ENCODE results near the gene MTMR3. TPM values are rescaled to one million over a fixed set of nuclear protein-coding genes. Genes with fewer than 3 reads are reported as not detected.

Gene MTMR3
- total and polyA plus RNA-seq, 2 experiments from 2014 or later, result 12.6 to 22.2 TPM

- H3K4me1 ChIP-seq (ENCODE audit: insufficient read depth), result peaks cover 34% of the 10 kb centered on the region
- TF ChIP-seq EZH2phosphoT487 (IDR thresholded peaks at IDR 0.05; ENCODE audit: insufficient read depth, low read depth), result no peak
- no peak for TF ChIP-seq EZH2 (IDR thresholded peaks at IDR 0.05; ENCODE audit: insufficient read depth, poor library complexity, severe bottlenecking)
- no peak overlapping the region for H2AFZ ChIP-seq
- no peaks in the 10 kb centered on the region for H3K9me2 ChIP-seq (ENCODE audit: insufficient read depth)
- H3K9me3 ChIP-seq (ENCODE audit: low read depth), result no peaks in the 10 kb centered on the region
- no peaks in the 10 kb centered on the region for H3K36me3 ChIP-seq (ENCODE audit: low read depth)
- H3K4me2 ChIP-seq (ENCODE audit: unreplicated experiment), result no peak overlapping the region
- no peaks in the 10 kb centered on the region for H3K79me2 ChIP-seq (ENCODE audit: insufficient read depth)
- DNase-seq, result no peak
- no peak overlapping the region for H3K9ac ChIP-seq
- H3F3A ChIP-seq (ENCODE audit: insufficient read depth), result peaks cover 39% of the 10 kb centered on the region
- in situ Hi-C loops (cut with MboI), result no loop called here
- H3K27me3 ChIP-seq (replicated peaks; ENCODE audit: insufficient read depth), result no peaks in the 10 kb centered on the region
- no peaks in the 10 kb centered on the region for H4K20me1 ChIP-seq (ENCODE audit: insufficient read depth)
- H3K27ac ChIP-seq, result no peak overlapping the region
- 94 to 98% methylated on average over 2 of the region's 2 CpGs for WGBS, 2 experiments (ENCODE audit: low coverage in 1 of 2, low lambda C conversion rate in 2 of 2, missing lambda C conversion rate in 2 of 2)
- H3K4me3 ChIP-seq, result no peak overlapping the region
Observed at GRCh38 chr22:30041881-30042280, 158.9 kb downstream of the MTMR3 start.

- Histone ChIP-seq H2AFZ (no peak overlapping the region), H4K20me1 (ENCODE audit: insufficient read depth) (no peaks in the 10 kb centered on the region), H3K9ac (no peak overlapping the region), H3K36me3 (ENCODE audit: low read depth) (no peaks in the 10 kb centered on the region), H3K4me2 (ENCODE audit: unreplicated experiment) (no peak overlapping the region), H3K27ac (no peak overlapping the region), H3K9me2 (ENCODE audit: insufficient read depth) (no peaks in the 10 kb centered on the region), H3K9me3 (ENCODE audit: low read depth) (no peaks in the 10 kb centered on the region), H3K4me1 (ENCODE audit: insufficient read depth) (peaks cover 26% of the 10 kb centered on the region), H3K27me3 (replicated peaks; ENCODE audit: insufficient read depth) (no peaks in the 10 kb centered on the region), H3K79me2 (ENCODE audit: insufficient read depth) (no peaks in the 10 kb centered on the region), H3F3A (ENCODE audit: insufficient read depth) (peaks cover 27% of the 10 kb centered on the region), H3K4me3 (no peak overlapping the region)
- TF ChIP-seq EZH2 (IDR thresholded peaks at IDR 0.05; ENCODE audit: insufficient read depth, poor library complexity, severe bottlenecking), result no peak
- TF ChIP-seq EZH2phosphoT487 (IDR thresholded peaks at IDR 0.05; ENCODE audit: insufficient read depth, low read depth), result no peak
- in situ Hi-C loops (cut with MboI), result no loop called here
- WGBS, 2 experiments (ENCODE audit: low coverage in 1 of 2, low lambda C conversion rate in 2 of 2, missing lambda C conversion rate in 2 of 2), result 29 to 36% methylated on average over 4 of the region's 4 CpGs
- DNase-seq, result no peak
Observed at GRCh38 chr22:30043161-30043560, 160.2 kb downstream of the MTMR3 start.

GRCh38 chr22:30044369-30044768 is 161.4 kb downstream of the MTMR3 start:
- no peak overlapping the region for H2AFZ ChIP-seq
- peak; percentile 96 for DNase-seq
- H4K20me1 ChIP-seq (ENCODE audit: insufficient read depth), result no peaks in the 10 kb centered on the region
- 2% methylated on average over 3 of the region's 3 CpGs for WGBS, 2 experiments (ENCODE audit: low coverage in 1 of 2, low lambda C conversion rate in 2 of 2, missing lambda C conversion rate in 2 of 2)
- no peaks in the 10 kb centered on the region for H3K36me3 ChIP-seq (ENCODE audit: low read depth)
- TF ChIP-seq EZH2phosphoT487 (IDR thresholded peaks at IDR 0.05; ENCODE audit: insufficient read depth, low read depth), result no peak
- TF ChIP-seq EZH2 (IDR thresholded peaks at IDR 0.05; ENCODE audit: insufficient read depth, poor library complexity, severe bottlenecking), result no peak
- peak overlapping the region; percentile 56 for H3K4me2 ChIP-seq (ENCODE audit: unreplicated experiment)
- peak overlapping the region; percentile 9; the same call in 1 of the 2 replicates for H3K9ac ChIP-seq
- H3K4me3 ChIP-seq, result no peak overlapping the region
- H3K27me3 ChIP-seq (replicated peaks; ENCODE audit: insufficient read depth), result no peaks in the 10 kb centered on the region
- no peaks in the 10 kb centered on the region for H3K79me2 ChIP-seq (ENCODE audit: insufficient read depth)
- peak overlapping the region; percentile 55 for H3K27ac ChIP-seq
- peaks cover 20% of the 10 kb centered on the region for H3F3A ChIP-seq (ENCODE audit: insufficient read depth)
- H3K4me1 ChIP-seq (ENCODE audit: insufficient read depth), result peaks cover 21% of the 10 kb centered on the region
- H3K9me3 ChIP-seq (ENCODE audit: low read depth), result no peaks in the 10 kb centered on the region
- in situ Hi-C loops (cut with MboI), result no loop called here
- no peaks in the 10 kb centered on the region for H3K9me2 ChIP-seq (ENCODE audit: insufficient read depth)

- Histone ChIP-seq H3K4me2 (ENCODE audit: unreplicated experiment) (peak overlapping the region; percentile 56), H3K9me3 (ENCODE audit: low read depth) (no peaks in the 10 kb centered on the region), H4K20me1 (ENCODE audit: insufficient read depth) (no peaks in the 10 kb centered on the region), H3K36me3 (ENCODE audit: low read depth) (no peaks in the 10 kb centered on the region), H3K9ac (no peak overlapping the region), H3F3A (ENCODE audit: insufficient read depth) (peaks cover 20% of the 10 kb centered on the region), H3K27ac (peak overlapping the region; percentile 55), H3K4me3 (no peak overlapping the region), H3K27me3 (replicated peaks; ENCODE audit: insufficient read depth) (no peaks in the 10 kb centered on the region), H3K4me1 (ENCODE audit: insufficient read depth) (peaks cover 21% of the 10 kb centered on the region), H3K9me2 (ENCODE audit: insufficient read depth) (no peaks in the 10 kb centered on the region), H3K79me2 (ENCODE audit: insufficient read depth) (no peaks in the 10 kb centered on the region), H2AFZ (no peak overlapping the region)
- DNase-seq, result no peak
- no peak for TF ChIP-seq EZH2 (IDR thresholded peaks at IDR 0.05; ENCODE audit: insufficient read depth, poor library complexity, severe bottlenecking)
- 68 to 69% methylated on average over 4 of the region's 4 CpGs for WGBS, 2 experiments (ENCODE audit: low coverage in 1 of 2, low lambda C conversion rate in 2 of 2, missing lambda C conversion rate in 2 of 2)
- in situ Hi-C loops (cut with MboI), result no loop called here
Observed at GRCh38 chr22:30044881-30045493, 162.0 kb downstream of the MTMR3 start.

Data from GM23248 (cell line).